ENCODE measurements around the gene VPS25.

VPS25 gene

GRCh38 chr17:42772945-42773289 is 332 bp upstream of the VPS25 start:
- Histone ChIP-seq H3K4me1 (ENCODE audit: insufficient read depth, insufficient read length) (peaks cover 6% of the 10 kb centered on the region), H3K9me3 (ENCODE audit: insufficient read depth, low read length) (no peaks in the 10 kb centered on the region), H3K36me3 (ENCODE audit: insufficient read depth, insufficient read length, low read length) (peaks cover 36% of the 10 kb centered on the region), H3K27me3 (ENCODE audit: insufficient read depth, insufficient read length) (no peaks in the 10 kb centered on the region), H3K9ac (ENCODE audit: insufficient read length, low read depth) (peak overlapping the region; percentile 97), H3K4me3 (ENCODE audit: insufficient read length, low read depth) (peak overlapping the region; percentile 88)
- DNase-seq (ENCODE audit: low read depth, low spot score) = no peak
- TF ChIP-seq YY1 (IDR thresholded peaks at IDR 0.05; ENCODE audit: insufficient read depth, insufficient read length) = no peak
- TF ChIP-seq ZNF274 (IDR thresholded peaks at IDR 0.05; ENCODE audit: low read depth, low read length) = no peak
- TF ChIP-seq SUZ12 (IDR thresholded peaks at IDR 0.05; ENCODE audit: extremely low read depth, insufficient read depth, insufficient read length) = no peak

DNA sequence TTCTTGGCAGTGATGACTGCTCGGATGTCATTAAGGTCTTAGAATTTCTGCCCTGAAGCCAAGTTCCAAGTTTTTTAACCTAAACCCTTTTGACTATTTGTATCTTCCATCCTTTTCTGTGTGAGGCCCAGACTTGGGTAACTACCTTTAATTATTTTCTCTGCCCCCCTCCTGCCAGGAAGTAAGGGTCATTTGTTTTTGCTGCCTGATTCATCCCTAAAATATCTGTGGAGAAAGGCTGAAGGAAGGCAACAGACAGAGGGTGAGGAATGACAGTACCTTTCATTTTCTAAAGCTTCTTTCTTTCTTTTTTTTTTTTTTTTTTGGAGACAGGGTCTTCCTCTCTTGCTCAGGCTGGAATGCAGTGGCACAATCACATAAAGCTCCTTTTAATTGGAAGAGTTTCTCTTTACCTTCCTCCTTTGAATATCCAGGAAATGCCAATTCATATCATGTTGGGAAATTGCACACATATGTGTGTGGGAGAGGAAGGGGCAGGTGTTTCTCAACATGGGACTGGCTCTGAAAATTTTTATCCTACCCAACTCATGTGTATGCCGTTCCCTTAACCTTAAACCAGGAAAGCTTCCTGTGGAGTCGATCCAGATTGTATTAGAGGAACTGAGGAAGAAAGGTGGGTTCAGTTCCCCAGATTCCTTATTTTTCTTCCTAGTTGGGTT is 957 bp downstream of the VPS25 start:
- TF ChIP-seq YY1 (IDR thresholded peaks at IDR 0.05; ENCODE audit: insufficient read depth, insufficient read length) = no peak
- no peak for TF ChIP-seq ZNF274 (IDR thresholded peaks at IDR 0.05; ENCODE audit: low read depth, low read length)
- H3K9me3 ChIP-seq (ENCODE audit: insufficient read depth, low read length) = no peaks in the 10 kb centered on the region
- peaks cover 49% of the 10 kb centered on the region for H3K36me3 ChIP-seq (ENCODE audit: insufficient read depth, insufficient read length, low read length)
- H3K4me1 ChIP-seq (ENCODE audit: insufficient read depth, insufficient read length) = peaks cover 9% of the 10 kb centered on the region
- peak overlapping the region; percentile 97 for H3K9ac ChIP-seq (ENCODE audit: insufficient read length, low read depth)
- peak overlapping the region; percentile 88 for H3K4me3 ChIP-seq (ENCODE audit: insufficient read length, low read depth)
- DNase-seq (ENCODE audit: low read depth, low spot score) = no peak
- no peaks in the 10 kb centered on the region for H3K27me3 ChIP-seq (ENCODE audit: insufficient read depth, insufficient read length)

DNA sequence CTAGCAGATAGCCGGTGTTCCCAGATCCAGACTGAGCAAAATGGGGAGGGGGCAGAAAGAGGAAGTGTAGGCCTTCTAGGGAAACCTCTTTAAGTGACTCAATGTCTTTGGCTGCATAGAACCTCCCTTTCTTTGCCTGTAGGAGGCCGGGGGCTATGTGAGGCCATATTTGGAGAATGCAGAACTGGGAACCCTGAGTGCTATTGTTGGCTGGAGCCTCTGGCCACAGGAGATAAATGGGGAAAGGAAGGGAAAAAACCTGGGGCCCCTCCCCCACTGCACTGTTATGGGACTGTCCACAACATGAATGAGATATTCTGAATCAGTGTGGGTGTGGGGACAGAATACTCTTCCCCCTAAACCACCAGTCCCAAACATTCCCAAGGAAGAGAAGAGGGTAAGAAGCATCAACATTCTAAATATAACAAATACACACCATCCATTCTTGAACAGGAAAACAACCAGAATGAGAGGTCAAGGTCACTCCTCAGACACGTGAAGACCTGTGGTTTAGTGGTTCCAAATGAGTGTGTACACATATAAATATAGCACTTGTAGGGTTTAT is 2.4 kb downstream of the VPS25 start:
- Histone ChIP-seq H3K4me1 (ENCODE audit: insufficient read depth, insufficient read length) (peaks cover 13% of the 10 kb centered on the region), H3K9me3 (ENCODE audit: insufficient read depth, low read length) (no peaks in the 10 kb centered on the region), H3K9ac (ENCODE audit: insufficient read length, low read depth) (no peak overlapping the region), H3K4me3 (ENCODE audit: insufficient read length, low read depth) (no peak overlapping the region), H3K27me3 (ENCODE audit: insufficient read depth, insufficient read length) (no peaks in the 10 kb centered on the region), H3K36me3 (ENCODE audit: insufficient read depth, insufficient read length, low read length) (peaks cover 54% of the 10 kb centered on the region)
- DNase-seq (ENCODE audit: low read depth, low spot score) = no peak
- no peak for TF ChIP-seq SUZ12 (IDR thresholded peaks at IDR 0.05; ENCODE audit: extremely low read depth, insufficient read depth, insufficient read length)
- no peak for TF ChIP-seq YY1 (IDR thresholded peaks at IDR 0.05; ENCODE audit: insufficient read depth, insufficient read length)
- TF ChIP-seq ZNF274 (IDR thresholded peaks at IDR 0.05; ENCODE audit: low read depth, low read length) = no peak

- H3K36me3 ChIP-seq (ENCODE audit: insufficient read depth, insufficient read length, low read length) = peaks cover 54% of the 10 kb centered on the region
- no peaks in the 10 kb centered on the region for H3K9me3 ChIP-seq (ENCODE audit: insufficient read depth, low read length)
- H3K9ac ChIP-seq (ENCODE audit: insufficient read length, low read depth) = no peak overlapping the region
- TF ChIP-seq SUZ12 (IDR thresholded peaks at IDR 0.05; ENCODE audit: extremely low read depth, insufficient read depth, insufficient read length) (no peak), YY1 (IDR thresholded peaks at IDR 0.05; ENCODE audit: insufficient read depth, insufficient read length) (no peak), ZNF274 (IDR thresholded peaks at IDR 0.05; ENCODE audit: low read depth, low read length) (no peak)
- H3K27me3 ChIP-seq (ENCODE audit: insufficient read depth, insufficient read length) = peaks cover 13% of the 10 kb centered on the region
- DNase-seq (ENCODE audit: low read depth, low spot score) = no peak
- peaks cover 21% of the 10 kb centered on the region for H3K4me1 ChIP-seq (ENCODE audit: insufficient read depth, insufficient read length)
- H3K4me3 ChIP-seq (ENCODE audit: insufficient read length, low read depth) = no peak overlapping the region
Measured at GRCh38 chr17:42778570-42778969, 5.3 kb downstream of the VPS25 start.

DNA sequence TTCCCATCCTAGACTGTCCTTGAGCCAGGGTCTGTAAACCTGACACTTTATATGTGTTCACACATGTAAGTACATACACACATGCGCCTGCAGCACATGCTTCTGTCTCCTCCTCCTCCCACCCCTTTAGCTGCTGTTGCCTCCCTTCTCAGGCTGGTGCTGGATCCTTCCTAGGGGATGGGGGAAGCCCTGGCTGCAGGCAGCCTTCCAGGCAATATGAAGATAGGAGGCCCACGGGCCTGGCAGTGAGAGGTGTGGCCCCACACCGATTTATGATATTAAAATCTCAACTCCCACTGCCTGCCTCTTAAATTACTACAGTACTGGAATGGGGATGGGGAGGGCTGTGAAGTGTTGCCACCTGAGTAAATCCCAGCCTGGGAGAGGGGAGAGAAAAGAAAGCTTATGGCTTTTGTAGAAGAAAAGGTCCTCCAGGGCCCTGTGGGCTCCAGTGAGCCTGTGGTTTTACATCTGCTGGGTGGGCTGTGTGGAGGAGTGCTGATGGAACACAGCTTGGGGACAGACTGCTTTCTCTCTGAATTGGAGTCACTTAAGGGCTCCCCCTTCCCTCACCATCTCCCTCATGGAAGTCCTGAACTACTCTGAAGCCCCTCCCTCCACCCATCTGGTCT is 6.2 kb downstream of the VPS25 start:
- Histone ChIP-seq H3K27me3 (ENCODE audit: insufficient read depth, insufficient read length) (peaks cover 13% of the 10 kb centered on the region), H3K9me3 (ENCODE audit: insufficient read depth, low read length) (no peaks in the 10 kb centered on the region), H3K9ac (ENCODE audit: insufficient read length, low read depth) (peak overlapping the region; percentile 87), H3K36me3 (ENCODE audit: insufficient read depth, insufficient read length, low read length) (peaks cover 60% of the 10 kb centered on the region), H3K4me3 (ENCODE audit: insufficient read length, low read depth) (no peak overlapping the region), H3K4me1 (ENCODE audit: insufficient read depth, insufficient read length) (peaks cover 24% of the 10 kb centered on the region)
- no peak for DNase-seq (ENCODE audit: low read depth, low spot score)
- no peak for TF ChIP-seq YY1 (IDR thresholded peaks at IDR 0.05; ENCODE audit: insufficient read depth, insufficient read length)
- no peak for TF ChIP-seq SUZ12 (IDR thresholded peaks at IDR 0.05; ENCODE audit: extremely low read depth, insufficient read depth, insufficient read length)
- no peak for TF ChIP-seq ZNF274 (IDR thresholded peaks at IDR 0.05; ENCODE audit: low read depth, low read length)

- peaks cover 60% of the 10 kb centered on the region for H3K36me3 ChIP-seq (ENCODE audit: insufficient read depth, insufficient read length, low read length)
- peak within 1 kb of the TSS; percentile 56 for H3K4me3 ChIP-seq (ENCODE audit: insufficient read length, low read depth)
- peak within 1 kb of the TSS; percentile 87 for H3K9ac ChIP-seq (ENCODE audit: insufficient read length, low read depth)
- H3K27me3 ChIP-seq (ENCODE audit: insufficient read depth, insufficient read length) = peaks cover 13% of the 10 kb centered on the region
- H3K9me3 ChIP-seq (ENCODE audit: insufficient read depth, low read length) = no peaks in the 10 kb centered on the region
- peaks cover 22% of the 10 kb centered on the region for H3K4me1 ChIP-seq (ENCODE audit: insufficient read depth, insufficient read length)
- no peak for DNase-seq (ENCODE audit: low read depth, low spot score)
- no peak for TF ChIP-seq SUZ12 (IDR thresholded peaks at IDR 0.05; ENCODE audit: extremely low read depth, insufficient read depth, insufficient read length)
- no peak for TF ChIP-seq YY1 (IDR thresholded peaks at IDR 0.05; ENCODE audit: insufficient read depth, insufficient read length)
- no peak for TF ChIP-seq ZNF274 (IDR thresholded peaks at IDR 0.05; ENCODE audit: low read depth, low read length)
Measured at GRCh38 chr17:42779936-42780850, 6.9 kb downstream of the VPS25 start, which contains the start of gene WNK4. WNK4 (plus strand) TSS chr17:42780610; CDS start chr17:42780699, 89 bp downstream.

Data from NT2/D1 (cell line).